Measurements from ENCODE around the gene DTD2. TPM values are rescaled to one million over a fixed set of nuclear protein-coding genes. Genes with fewer than 3 reads are reported as not detected.
A peak's percentile ranks its signal among the peaks of the same experiment; 100 is the strongest.

DTD2 gene
- total and polyA plus RNA-seq, 9 of the 15 experiments (the other 6 are each of a cell fraction or from before 2014, with no cell fraction given): 3.8 to 24.1 (median 15.2) TPM

DNA sequence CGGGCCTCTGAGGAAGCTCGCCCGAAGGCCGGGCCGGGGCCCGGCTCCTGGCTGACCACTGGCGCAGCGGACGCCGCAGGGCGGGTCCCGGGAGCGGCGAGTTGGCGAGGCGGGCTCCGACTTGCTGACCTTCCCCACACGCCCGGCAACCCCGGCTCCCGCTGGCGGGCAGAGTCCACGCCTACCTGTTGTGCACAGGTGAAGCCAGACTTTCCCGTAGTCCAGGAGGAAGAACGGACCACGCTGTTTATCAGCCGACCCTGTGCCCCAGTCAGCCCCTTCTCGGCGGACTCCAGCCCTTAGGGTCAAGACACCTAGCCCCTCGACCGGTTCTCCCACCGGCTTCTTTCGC is 37.4 kb downstream of the DTD2 start (continued):
- TF ChIP-seq POLR2H (tag; IDR thresholded peaks at IDR 0.05; ENCODE audit: low read depth) (no peak), NFIX (CRISPR knock-in tag; IDR thresholded peaks at IDR 0.05; ENCODE audit: low read depth) (no peak), KDM4B (IDR thresholded peaks at IDR 0.05; ENCODE audit: borderline replicate concordance in 2 of 2, low read depth in 1 of 2) (no peak), MCM7 (IDR thresholded peaks at IDR 0.05) (no peak), FOXJ3 (CRISPR knock-in tag; IDR thresholded peaks at IDR 0.05) (no peak), SMARCE1 (IDR thresholded peaks at IDR 0.05) (no peak), DPF2 (IDR thresholded peaks at IDR 0.05) (no peak), SMAD4 (CRISPR knock-in tag; conservative IDR thresholded peaks at IDR 0.05) (no peak), RFX7 (CRISPR knock-in tag; IDR thresholded peaks at IDR 0.05) (no peak), CHD1 (IDR thresholded peaks at IDR 0.05; ENCODE audit: low read length) (peak; percentile 73), NR2C2 (CRISPR knock-in tag; IDR thresholded peaks at IDR 0.05) (no peak), NR2C2 (tag; IDR thresholded peaks at IDR 0.05) (peak; percentile 51), TRIM24 (IDR thresholded peaks at IDR 0.05) (no peak)
- TF ChIP-seq, protein P1, sequence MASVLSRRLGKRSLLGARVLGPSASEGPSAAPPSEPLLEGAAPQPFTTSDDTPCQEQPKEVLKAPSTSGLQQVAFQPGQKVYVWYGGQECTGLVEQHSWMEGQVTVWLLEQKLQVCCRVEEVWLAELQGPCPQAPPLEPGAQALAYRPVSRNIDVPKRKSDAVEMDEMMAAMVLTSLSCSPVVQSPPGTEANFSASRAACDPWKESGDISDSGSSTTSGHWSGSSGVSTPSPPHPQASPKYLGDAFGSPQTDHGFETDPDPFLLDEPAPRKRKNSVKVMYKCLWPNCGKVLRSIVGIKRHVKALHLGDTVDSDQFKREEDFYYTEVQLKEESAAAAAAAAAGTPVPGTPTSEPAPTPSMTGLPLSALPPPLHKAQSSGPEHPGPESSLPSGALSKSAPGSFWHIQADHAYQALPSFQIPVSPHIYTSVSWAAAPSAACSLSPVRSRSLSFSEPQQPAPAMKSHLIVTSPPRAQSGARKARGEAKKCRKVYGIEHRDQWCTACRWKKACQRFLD (CRISPR knock-in tag; IDR thresholded peaks at IDR 0.05): peak; percentile 22; the same call in 1 of the 2 replicates
- TF ChIP-seq, protein P2, sequence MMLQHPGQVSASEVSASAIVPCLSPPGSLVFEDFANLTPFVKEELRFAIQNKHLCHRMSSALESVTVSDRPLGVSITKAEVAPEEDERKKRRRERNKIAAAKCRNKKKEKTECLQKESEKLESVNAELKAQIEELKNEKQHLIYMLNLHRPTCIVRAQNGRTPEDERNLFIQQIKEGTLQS (IDR thresholded peaks at IDR 0.05): no peak
- TF ChIP-seq, protein P2 (CRISPR knock-in tag; conservative IDR thresholded peaks at IDR 0.05): no peak
